Daoy (cell line): ENCODE results near the gene SLC12A8. TPM values are rescaled to one million over a fixed set of nuclear protein-coding genes. Genes with fewer than 3 reads are reported as not detected.
A peak's percentile ranks its signal among the peaks of the same experiment; 100 is the strongest.

ENCODE experiments used
- DNase-seq: peaks from one replicate; pipeline ENCODE4 v3.0.0-alpha.2; 2015; ENCODE audit warnings: low read depth
- total RNA-seq: library from RNA; depleted of rRNA; stranded (reverse); fragments of >200 nt; shearing (Covaris generic); gene quantifications from 2 replicates; pipeline ENCODE4 v1.2.3, GENCODE V29; 2014

The SLC12A8 gene
- total RNA-seq, 1 experiment from 2014 or later = 6.3 TPM

GRCh38 chr3:125137358-125138033, 75.1 kb downstream of the SLC12A8 start:
- DNase-seq = peak; percentile 41

GRCh38 chr3:125136966-125137357, 75.6 kb downstream of the SLC12A8 start:
- DNase-seq = no peak

GRCh38 chr3:125136515-125136914, 76.0 kb downstream of the SLC12A8 start:
- no peak for DNase-seq

GRCh38 chr3:125134952-125135351, 77.6 kb downstream of the SLC12A8 start:
- DNase-seq = no peak

GRCh38 chr3:125132815-125133214, 79.7 kb downstream of the SLC12A8 start:
- DNase-seq = no peak

- peak; percentile 93 for DNase-seq
Measured at GRCh38 chr3:125129512-125129997, 83.0 kb downstream of the SLC12A8 start.

GRCh38 chr3:125128861-125129501, 83.6 kb downstream of the SLC12A8 start:
- DNase-seq = peak; percentile 75

- DNase-seq = no peak
Measured at GRCh38 chr3:125126323-125126722, 86.2 kb downstream of the SLC12A8 start.

- DNase-seq = peak; percentile 96
Measured at GRCh38 chr3:125125821-125126245, 86.7 kb downstream of the SLC12A8 start.

GRCh38 chr3:125123451-125124305, 88.9 kb downstream of the SLC12A8 start:
- peak; percentile 84 for DNase-seq

GRCh38 chr3:125121246-125122010, 91.1 kb downstream of the SLC12A8 start:
- DNase-seq = no peak

GRCh38 chr3:125120379-125121122, 92.0 kb downstream of the SLC12A8 start:
- DNase-seq = peak; percentile 42

GRCh38 chr3:125119752-125120378, 92.7 kb downstream of the SLC12A8 start:
- no peak for DNase-seq

- DNase-seq = no peak
Measured at GRCh38 chr3:125118600-125118999, 93.9 kb downstream of the SLC12A8 start.

GRCh38 chr3:125117631-125118191, 94.8 kb downstream of the SLC12A8 start:
- no peak for DNase-seq

- peak; percentile 75 for DNase-seq
Measured at GRCh38 chr3:125116311-125117080, 96.1 kb downstream of the SLC12A8 start.

GRCh38 chr3:125115640-125116039, 96.9 kb downstream of the SLC12A8 start:
- peak; percentile 60 for DNase-seq

GRCh38 chr3:125112981-125113380, 99.6 kb downstream of the SLC12A8 start:
- DNase-seq = no peak

- no peak for DNase-seq
Measured at GRCh38 chr3:125110876-125111480, 101.6 kb downstream of the SLC12A8 start.
